Measurements from ENCODE around the gene SLC25A23. TPM values are rescaled to one million over a fixed set of nuclear protein-coding genes. Genes with fewer than 3 reads are reported as not detected.

SLC25A23 gene
- total and polyA plus RNA-seq, 2 of the 8 experiments (the other 6 are each of a cell fraction or from before 2014, with no cell fraction given), result 18.0 to 48.1 TPM

- Histone ChIP-seq H3K23me2 (ENCODE audit: low read depth, low read length) (peaks cover 7% of the 10 kb centered on the region), H4K8ac (ENCODE audit: extremely low read depth, insufficient read depth, low read length) (no peak overlapping the region), H2BK15ac (ENCODE audit: low read length) (no peak overlapping the region), H2AK5ac (ENCODE audit: low read depth, low read length) (no peak overlapping the region), H3K4me3 (ENCODE audit: extremely low read depth in 1 of 4, insufficient read depth in 2 of 4, low read depth in 3 of 4, low read length in 4 of 4) (no peak overlapping the region), H3K9me3 (ENCODE audit: insufficient read depth in 2 of 2, low read depth in 1 of 2, low read length in 1 of 2) (peaks cover 0 to 8% of the 10 kb centered on the region in 2 experiments; a peak in 1 of 4 replicates), H3K79me2 (ENCODE audit: control insufficient read depth in 1 of 2, insufficient read depth in 2 of 2, low read length in 2 of 2) (no peaks in the 10 kb centered on the region), H2BK12ac (ENCODE audit: low read depth, low read length) (no peak overlapping the region), H3K14ac (ENCODE audit: insufficient read length) (no peak overlapping the region), H2BK5ac (ENCODE audit: low read depth, low read length) (no peak overlapping the region), H4K91ac (replicated peaks; ENCODE audit: insufficient read length, low read length) (no peak overlapping the region), H3K18ac (ENCODE audit: extremely low read depth, low read length) (no peak overlapping the region), H2BK20ac (ENCODE audit: low read length) (no peak overlapping the region), H3K9ac (replicated peaks in 1 of 4; ENCODE audit: extremely low read depth in 1 of 4, low read depth in 3 of 4, low read length in 3 of 4) (no peak overlapping the region; a peak in 1 of 7 replicates), H3K79me1 (ENCODE audit: low read depth, low read length) (no peaks in the 10 kb centered on the region), H3K36me3 (ENCODE audit: control insufficient read depth in 2 of 4, insufficient read depth in 4 of 4, low read length in 3 of 4) (peaks cover 5 to 21% (median 10%) of the 10 kb centered on the region in 4 experiments; a peak in 7 of 8 replicates), H3K56ac (replicated peaks; ENCODE audit: insufficient read length, low read depth, low read length) (no peak overlapping the region), H3K4ac (replicated peaks; ENCODE audit: insufficient read length, low read depth, low read length) (no peak overlapping the region), H3K27ac (ENCODE audit: low read depth, low read length) (no peak overlapping the region), H4K20me1 (replicated peaks in 1 of 2; ENCODE audit: control insufficient read depth in 1 of 2, insufficient read depth in 2 of 2, low read length in 2 of 2) (no peaks in the 10 kb centered on the region), H3K4me2 (ENCODE audit: insufficient read depth in 1 of 2, low read depth in 2 of 2, low read length in 2 of 2) (peak overlapping the region; percentile 27 to 63), H2AFZ (ENCODE audit: low read length) (no peak overlapping the region), H2BK120ac (replicated peaks; ENCODE audit: low read depth, low read length) (no peak overlapping the region), H3K23ac (ENCODE audit: insufficient read length) (no peak overlapping the region), H4K5ac (ENCODE audit: insufficient read length, low read depth, low read length) (no peak overlapping the region), H3K4me1 (replicated peaks in 1 of 4; ENCODE audit: control insufficient read depth in 3 of 4, insufficient read depth in 4 of 4, low read length in 3 of 4) (peaks cover 0 to 9% (median 0%) of the 10 kb centered on the region in 4 experiments; a peak in 5 of 7 replicates), H3K27me3 (replicated peaks in 1 of 4; ENCODE audit: control insufficient read depth in 3 of 4, extremely low read depth in 1 of 4, insufficient read depth in 3 of 4, low read length in 3 of 4) (no peaks in the 10 kb centered on the region)
- POLR2A ChIA-PET (ENCODE audit: partially characterized antibody), result interaction anchor here (0.8 to 1.2 kb wide), 4 partner anchors 20 to 73 kb away, joined by 3 read pairs; no protein-coding TSS in a partner anchor
- no peak for FAIRE-seq
- 80% methylated on average over 16 of the region's 17 CpGs; no CpG with 5 or more reads in 1 of the 2 experiments for WGBS, 2 experiments (ENCODE audit: extremely low coverage in 1 of 2, insufficient coverage in 1 of 2, insufficient read length in 1 of 2, insufficient replicate concordance in 2 of 2, low coverage in 1 of 2, low lambda C conversion rate in 2 of 2, missing lambda C conversion rate in 1 of 2)
- CTCF ChIA-PET (ENCODE audit: partially characterized antibody), result interaction anchor here (1.0 to 1.8 kb wide), 3 partner anchors 11 to 23 kb away, joined by 3 to 5 read pairs (median 5); partner anchors contain the start of gene DENND1C
- DNase-seq (ENCODE audit: low read depth in 1 of 2, low spot score in 2 of 2), result no peak
- TF ChIP-seq TEAD4 (IDR thresholded peaks at IDR 0.05; ENCODE audit: low read depth, low read length) (no peak), PHF8 (conservative IDR thresholded peaks at IDR 0.05; ENCODE audit: low read depth, low read length) (no peak), NRF1 (IDR thresholded peaks at IDR 0.05; ENCODE audit: low read depth, low read length) (no peak), RFX5 (IDR thresholded peaks at IDR 0.05; ENCODE audit: borderline replicate concordance, low read depth, low read length) (no peak), RAD21 (IDR thresholded peaks at IDR 0.05 in 1 of 2, conservative IDR thresholded peaks at IDR 0.05 in 1 of 2; ENCODE audit: low read depth in 2 of 2, low read length in 2 of 2) (no peak), SIRT6 (IDR thresholded peaks at IDR 0.05; ENCODE audit: low read length) (no peak), E2F6 (IDR thresholded peaks at IDR 0.05) (peak; percentile 18; the same call in 1 of the 2 replicates), JUND (IDR thresholded peaks at IDR 0.05; ENCODE audit: low read length) (peak; percentile 67; the same call in 1 of the 2 replicates), TCF12 (IDR thresholded peaks at IDR 0.05; ENCODE audit: low read depth, low read length) (no peak), CBX5 (IDR thresholded peaks at IDR 0.05; ENCODE audit: low read depth, low read length) (no peak), EGR1 (IDR thresholded peaks at IDR 0.05; ENCODE audit: borderline replicate concordance, low read depth, low read length) (no peak), JUN (IDR thresholded peaks at IDR 0.05; ENCODE audit: low read depth, low read length) (no peak)
Measured at GRCh38 chr19:6457958-6458694, 1.5 kb downstream of the SLC25A23 start.
